Skeletal muscle cell (primary cell): ENCODE data around the gene LRP1.
A peak's percentile ranks its signal among the peaks of the same experiment; 100 is the strongest.

Experiments used
- DNase-seq: peaks from one replicate; pipeline ENCODE4 v3.0.0-alpha.2; 2010; ENCODE audit warnings: low read depth
- H3K4me3 ChIP-seq: 2 replicates; pipeline ENCODE4 v1.5.1; 2011; ENCODE audit warnings: low read depth, mild to moderate bottlenecking, control low read depth, low read length, moderate library complexity

The LRP1 gene

DNA sequence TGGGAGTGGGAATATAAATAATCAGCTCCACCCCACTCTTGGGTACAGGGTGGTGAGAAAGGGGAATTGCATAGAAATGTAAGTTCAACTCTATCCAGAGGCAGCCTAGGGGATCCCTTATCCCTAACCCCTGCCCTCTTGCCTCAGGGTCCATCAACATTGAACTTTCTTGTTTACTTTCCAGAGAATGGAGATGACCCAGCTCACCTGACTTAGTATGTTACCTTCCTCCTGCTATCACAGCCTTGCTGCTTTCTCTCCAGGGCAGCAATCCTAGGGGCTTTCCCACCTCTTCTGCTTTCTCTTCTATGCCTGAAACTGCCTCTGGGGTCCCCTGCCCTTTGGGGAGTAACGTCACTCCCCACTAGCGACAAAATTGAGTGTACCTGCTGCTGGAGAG is 2.7 kb downstream of the LRP1 start:
- DNase-seq, result no peak

DNA sequence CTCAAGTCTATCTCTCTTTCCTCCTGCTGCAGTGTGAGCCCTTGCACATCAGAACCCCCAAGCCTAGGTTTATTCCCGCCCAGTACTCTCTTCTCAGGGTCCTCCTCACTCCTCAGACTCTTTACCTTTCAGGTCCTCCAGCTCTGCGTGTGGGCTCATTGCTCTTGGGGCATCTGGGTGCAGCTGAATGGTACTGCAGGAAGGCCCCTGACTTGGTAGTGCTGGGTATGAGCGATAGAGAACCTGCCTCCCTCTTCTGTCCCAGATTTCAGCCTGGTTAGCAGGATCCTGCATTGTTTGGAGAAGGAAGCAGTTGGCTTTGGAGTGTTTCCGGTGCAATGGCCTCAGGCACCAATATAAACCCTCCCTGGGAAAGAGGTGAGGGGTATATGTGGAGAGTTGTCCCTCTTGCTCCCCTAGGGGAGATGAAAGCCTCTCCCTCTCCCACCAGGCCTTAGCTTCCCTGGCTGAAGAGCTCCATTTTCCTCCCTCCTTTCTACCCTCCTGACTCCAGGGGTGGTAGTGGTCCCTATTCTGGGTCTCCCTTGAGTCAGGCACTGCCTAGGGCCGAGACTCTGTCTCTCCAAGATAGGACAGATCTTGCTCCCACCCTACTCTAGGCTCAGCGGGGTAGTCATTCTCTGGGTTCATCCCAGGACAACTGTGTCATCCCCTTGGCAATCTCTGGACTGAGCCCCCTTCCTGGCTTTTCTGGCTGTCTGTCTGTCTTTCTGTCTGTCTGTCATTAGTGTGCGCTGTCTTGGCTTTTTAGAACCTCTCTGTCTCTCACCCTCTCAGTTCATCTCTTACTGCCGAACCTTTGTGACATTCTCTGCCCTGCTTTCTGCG is 3.8 kb downstream of the LRP1 start:
- no peak for DNase-seq
- H3K4me3 ChIP-seq, result peak overlapping the region; percentile 94

More for the DNA sequence above, 2.7 kb downstream of the LRP1 start:
- peak overlapping the region; percentile 94 for H3K4me3 ChIP-seq

DNA sequence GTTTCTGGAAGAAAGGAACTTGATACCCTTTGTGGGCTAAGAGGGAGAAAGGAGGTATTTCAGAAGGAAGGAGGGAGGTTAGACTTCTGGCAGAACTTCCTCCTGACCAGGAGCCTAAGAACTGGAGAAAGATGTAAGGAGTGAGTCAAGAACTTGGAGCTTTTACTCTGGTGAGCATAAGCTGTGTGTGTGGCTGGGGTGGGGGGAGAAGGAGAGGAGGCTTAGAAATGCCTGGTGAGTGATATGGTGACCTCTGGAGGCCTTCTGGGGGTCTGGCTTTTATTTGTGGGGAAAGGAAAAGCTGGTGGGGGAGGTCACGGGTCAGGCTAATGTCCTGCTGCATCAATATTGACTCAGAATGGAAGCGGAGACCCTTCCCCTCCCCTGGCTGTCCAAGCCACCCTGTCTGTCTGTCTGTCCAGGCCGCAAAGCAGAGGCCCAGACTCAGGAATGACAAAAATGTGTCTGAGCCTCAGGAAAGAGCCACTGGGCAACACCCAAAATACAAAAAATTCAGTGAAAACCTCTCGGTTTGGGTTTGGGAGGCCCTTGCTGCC is 4.8 kb downstream of the LRP1 start:
- no peak for DNase-seq
- H3K4me3 ChIP-seq, result peak overlapping the region; percentile 94

DNA sequence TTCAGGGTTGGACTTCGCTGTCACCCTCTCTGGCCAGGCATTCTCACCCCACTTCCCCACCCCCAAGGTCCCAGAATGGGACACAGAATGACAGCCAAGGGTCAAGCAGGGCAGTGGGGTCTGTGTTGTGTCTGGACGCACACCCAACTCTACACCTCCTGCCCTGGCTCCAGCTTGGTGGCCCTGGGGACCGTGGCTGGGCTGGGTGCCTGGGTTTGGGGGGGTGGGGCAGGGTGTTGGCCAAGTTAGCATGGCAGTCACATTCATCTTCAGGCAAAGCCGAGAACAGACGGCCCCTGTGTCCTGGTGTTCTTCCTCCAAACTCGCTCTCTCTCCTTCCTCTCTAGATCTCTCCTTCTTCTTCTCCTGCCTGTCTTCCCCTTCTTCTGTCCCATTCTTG is 5.6 kb downstream of the LRP1 start:
- no peak for DNase-seq
- H3K4me3 ChIP-seq, result no peak overlapping the region

DNA sequence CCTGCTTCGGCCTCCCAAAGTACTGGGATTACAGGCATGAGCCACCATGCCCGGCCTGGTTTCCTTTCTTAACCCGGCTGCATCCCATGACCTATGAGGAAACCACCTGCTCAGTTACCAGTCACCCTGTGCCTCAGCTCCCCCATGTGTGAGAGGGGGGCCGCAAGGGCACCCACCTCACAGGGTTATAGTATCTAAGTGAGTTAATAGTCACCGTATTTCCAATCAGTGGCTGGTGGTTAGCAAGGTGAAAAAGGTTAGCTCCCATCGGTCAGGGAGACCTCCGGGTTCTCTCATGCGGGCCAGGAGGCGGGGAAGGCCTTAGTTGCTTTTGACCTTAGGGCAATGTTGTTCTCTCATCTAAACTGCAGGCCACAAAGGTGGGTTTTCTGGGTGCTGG is 6.7 kb downstream of the LRP1 start:
- H3K4me3 ChIP-seq, result no peak overlapping the region

DNA sequence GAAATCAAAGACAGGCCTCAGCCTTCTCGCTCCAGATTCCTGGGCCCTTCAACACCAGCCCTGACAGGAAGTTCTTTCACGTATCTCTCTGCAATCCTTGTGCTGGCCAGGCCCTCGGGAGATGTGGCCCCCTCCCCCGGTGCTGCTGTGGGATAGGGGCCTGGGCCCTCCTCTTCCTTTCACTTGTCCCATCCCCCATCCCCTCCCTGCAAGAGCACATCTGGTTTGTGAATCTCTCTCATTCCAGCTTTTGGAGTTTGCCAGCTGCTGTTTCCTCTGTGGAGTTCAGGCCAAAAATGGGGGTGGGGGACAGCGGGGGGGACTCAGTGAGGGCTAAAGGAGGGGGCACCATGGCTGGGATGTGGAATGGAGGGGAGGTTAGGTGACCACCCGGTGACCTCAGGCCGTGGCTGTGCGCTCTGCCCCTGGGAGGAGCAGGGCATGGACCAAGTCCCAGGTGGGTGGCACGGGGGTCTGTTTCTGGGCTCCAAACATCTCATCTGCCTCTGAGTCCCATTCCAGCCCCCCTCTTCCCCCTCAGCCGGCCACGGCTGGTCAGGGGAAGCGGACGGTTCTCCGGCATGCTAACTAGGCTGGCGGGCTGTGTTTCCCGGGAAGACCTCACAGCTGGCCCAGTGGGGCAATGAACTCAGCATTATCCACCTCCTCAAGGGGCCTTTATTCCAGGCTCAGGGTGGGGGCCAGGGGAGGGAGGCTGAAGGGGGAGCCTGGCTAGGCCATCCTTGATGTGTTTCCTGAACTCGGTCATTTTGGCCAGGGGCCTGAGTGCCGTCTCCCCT is 7.4 kb downstream of the LRP1 start:
- DNase-seq, result no peak
- H3K4me3 ChIP-seq, result peak overlapping the region; percentile 24

More for the DNA sequence above, 6.7 kb downstream of the LRP1 start:
- no peak for DNase-seq

DNA sequence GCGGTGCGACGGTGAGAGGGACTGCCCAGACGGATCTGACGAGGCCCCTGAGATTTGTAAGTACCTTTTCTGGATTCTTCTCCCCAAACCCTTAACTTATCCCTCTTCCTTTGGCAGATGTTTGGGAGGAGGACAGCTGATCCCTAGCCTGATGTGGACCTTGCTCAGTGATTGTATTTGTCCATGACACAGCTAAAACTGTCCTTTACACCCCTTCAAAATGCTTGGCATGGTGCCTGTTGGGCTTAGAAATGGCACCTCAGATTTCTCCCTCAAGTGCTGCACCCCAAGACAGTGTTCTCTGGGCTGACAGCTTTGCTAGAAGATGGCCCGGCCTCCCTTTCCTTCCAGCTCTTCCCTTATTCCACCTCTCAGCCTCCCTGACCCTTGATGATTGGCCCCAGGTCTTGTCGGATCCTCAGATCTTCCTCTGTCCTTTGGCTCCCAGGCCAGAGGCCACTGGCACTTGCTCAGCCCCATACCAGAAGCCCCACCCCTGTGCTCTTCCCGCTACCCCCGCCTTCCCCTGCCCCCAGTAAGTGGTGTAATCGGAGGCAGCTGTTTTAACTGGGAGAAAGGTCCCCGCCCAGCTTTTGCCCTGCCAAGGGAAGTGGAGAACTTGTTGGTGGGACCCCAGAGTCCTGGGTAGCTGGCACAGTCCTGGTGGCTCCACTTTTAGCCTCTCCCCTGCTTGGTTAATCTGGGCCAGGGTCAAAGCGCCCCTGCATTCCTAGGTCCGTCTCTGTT is 10.4 kb downstream of the LRP1 start:
- no peak overlapping the region for H3K4me3 ChIP-seq
- DNase-seq, result no peak

DNA sequence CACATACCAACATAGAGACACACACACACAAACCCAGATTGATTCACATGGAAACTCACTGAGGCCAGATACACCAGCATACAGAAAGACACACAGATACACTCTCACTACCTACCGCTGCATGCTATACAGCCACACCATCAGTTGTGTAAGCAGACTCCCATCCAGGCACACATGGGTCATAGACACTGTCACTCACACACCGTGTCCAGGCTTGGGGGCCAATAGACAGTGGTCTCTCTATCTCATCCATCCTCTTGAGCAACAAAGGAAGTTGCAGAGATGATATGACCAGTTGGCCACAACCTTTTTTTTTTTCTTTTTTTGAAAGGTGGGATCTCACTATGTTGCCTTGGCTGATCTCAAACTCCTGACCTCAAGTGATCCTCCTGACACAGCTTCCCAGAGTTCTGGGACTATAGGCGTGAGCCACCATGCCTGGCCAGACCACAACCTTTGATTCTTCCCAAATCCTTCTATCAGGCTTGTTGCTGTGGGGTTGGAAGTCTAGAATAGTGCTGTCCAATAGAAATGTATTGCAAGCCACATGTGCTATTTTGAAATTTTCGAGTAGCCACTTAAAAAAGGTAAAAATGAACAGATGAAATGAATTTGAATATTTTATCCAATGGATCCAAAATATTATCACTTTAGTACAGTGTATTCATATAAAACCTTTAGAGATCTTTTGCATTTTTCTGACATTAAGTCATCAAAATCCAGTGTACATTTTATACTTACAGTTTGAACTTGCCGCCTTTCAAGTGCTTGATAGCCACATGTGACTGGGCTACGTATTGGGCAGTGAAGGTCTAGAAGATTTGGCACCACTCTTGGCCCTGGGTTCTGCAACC is 11.7 kb downstream of the LRP1 start:
- no peak overlapping the region for H3K4me3 ChIP-seq

DNA sequence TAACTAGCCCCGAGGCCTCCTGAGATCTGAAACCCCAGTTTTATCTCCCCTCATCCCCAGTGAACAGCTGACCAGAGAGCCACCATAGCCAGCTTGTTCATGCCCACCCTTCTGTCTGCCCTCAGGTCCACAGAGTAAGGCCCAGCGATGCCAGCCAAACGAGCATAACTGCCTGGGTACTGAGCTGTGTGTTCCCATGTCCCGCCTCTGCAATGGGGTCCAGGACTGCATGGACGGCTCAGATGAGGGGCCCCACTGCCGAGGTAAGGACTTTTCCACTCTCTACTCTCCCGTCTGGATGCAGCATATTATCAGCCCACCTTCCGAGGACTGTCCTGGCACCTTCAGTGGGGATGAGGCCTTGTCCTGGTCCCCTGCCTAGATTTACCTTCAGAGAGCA is 13.0 kb downstream of the LRP1 start:
- no peak for DNase-seq
- H3K4me3 ChIP-seq, result no peak overlapping the region

More for the DNA sequence above, 11.7 kb downstream of the LRP1 start:
- no peak for DNase-seq

DNA sequence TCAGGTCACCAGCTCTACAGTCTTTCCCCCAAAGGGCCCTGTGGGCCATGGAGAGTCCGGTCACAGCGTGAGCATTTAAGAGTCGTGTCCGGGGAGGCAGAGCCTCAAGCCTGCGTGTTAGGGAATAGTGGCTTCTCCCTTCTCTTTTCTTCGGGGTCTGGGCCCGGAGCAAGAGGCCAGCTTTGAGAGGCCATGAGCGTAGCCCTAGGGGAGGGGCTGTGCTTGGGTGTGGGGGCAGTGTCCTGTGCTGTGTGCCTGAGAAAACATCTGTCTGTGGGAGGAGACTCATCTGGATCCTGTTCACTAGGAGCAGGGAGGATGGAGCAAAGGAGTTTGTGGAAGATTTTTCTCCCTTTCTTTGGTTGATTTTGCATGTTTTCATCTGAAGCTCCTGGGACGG is 13.8 kb downstream of the LRP1 start:
- no peak for DNase-seq
- H3K4me3 ChIP-seq, result no peak overlapping the region

DNA sequence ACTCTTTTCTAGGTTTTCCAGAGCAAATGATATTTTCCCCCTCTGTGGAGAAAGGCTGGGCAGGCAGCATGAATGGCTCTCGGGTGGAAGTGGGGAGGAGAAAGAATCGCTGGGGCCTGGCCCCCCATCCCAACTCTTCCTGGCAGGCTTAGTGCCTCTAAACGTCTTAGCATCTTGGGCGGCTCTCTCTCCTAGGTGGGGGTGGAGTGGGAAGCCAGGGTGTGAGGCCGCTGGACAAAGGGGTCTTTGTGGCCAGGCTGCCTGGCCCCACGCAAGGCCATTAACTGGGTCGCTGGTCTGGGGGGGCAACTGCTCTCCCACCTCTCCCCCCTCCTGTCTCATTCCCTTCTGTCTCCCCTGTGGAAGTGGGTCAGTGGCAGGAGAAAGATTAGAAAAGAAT is 14.4 kb downstream of the LRP1 start:
- H3K4me3 ChIP-seq, result no peak overlapping the region
- DNase-seq, result no peak

DNA sequence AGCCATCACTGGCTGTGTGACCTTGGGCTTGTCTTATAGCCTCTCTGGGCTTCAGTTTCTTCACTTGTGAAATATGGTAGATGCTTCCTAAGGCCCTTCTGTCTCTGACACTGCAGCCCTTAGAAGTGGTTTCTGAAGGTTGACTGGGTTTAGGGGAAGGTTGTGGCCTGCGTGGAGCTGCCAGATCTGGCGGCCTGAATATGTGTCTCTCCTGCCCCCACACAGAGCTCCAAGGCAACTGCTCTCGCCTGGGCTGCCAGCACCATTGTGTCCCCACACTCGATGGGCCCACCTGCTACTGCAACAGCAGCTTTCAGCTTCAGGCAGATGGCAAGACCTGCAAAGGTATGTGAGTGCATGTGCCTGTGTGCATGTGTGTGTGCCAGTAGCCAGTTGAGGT is 15.2 kb downstream of the LRP1 start:
- no peak for DNase-seq

DNA sequence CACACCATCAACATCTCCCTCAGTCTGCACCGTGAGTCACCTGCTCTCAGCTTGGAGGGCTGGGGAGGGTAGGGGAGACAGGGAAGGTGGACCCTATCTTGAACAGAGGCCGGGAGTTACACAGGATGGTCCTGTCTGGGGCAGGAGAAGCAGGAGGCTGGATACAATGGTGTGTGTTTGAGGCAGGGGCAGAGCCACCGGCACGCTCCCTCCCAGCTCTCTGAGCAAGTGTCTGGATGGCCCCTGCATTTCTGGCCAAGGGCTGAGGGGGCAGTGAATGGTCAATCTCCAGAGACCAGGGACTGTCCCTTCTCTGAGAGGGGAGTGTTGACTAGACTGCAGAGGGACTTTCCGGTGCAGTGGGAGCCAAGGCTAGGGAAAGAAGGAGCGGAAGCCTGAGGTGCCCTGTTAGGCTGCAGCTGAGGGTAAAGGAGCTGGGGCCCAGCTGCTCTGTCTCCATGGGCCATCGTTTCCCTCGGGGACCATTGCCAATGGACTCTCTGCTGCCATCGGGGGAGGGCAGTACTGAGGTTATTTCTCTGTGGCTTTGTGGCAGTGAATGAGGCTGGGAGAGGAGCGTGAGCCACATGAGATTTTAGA is 17.3 kb downstream of the LRP1 start:
- DNase-seq, result no peak
- no peak overlapping the region for H3K4me3 ChIP-seq

More for the DNA sequence above, 15.2 kb downstream of the LRP1 start:
- H3K4me3 ChIP-seq, result no peak overlapping the region

DNA sequence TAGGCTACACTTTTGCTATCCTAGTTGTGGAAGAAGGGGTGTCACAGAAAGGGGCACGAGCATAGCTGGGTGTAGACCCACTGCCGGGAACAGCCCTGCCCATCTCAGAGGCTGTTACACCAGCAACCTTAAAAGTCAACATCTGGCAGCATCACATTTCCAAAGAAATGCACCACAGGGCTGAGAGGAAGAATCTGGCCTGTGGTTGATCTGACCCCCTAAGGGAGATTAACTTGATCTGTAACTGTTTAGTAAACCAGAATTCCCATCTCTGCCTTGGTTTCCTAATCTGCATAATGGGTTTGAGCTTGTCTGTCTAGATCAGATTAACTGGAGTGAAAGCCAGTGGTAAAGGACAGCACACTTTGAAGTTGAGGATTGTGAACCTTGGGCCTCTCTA is 17.8 kb downstream of the LRP1 start:
- no peak for DNase-seq
- no peak overlapping the region for H3K4me3 ChIP-seq

DNA sequence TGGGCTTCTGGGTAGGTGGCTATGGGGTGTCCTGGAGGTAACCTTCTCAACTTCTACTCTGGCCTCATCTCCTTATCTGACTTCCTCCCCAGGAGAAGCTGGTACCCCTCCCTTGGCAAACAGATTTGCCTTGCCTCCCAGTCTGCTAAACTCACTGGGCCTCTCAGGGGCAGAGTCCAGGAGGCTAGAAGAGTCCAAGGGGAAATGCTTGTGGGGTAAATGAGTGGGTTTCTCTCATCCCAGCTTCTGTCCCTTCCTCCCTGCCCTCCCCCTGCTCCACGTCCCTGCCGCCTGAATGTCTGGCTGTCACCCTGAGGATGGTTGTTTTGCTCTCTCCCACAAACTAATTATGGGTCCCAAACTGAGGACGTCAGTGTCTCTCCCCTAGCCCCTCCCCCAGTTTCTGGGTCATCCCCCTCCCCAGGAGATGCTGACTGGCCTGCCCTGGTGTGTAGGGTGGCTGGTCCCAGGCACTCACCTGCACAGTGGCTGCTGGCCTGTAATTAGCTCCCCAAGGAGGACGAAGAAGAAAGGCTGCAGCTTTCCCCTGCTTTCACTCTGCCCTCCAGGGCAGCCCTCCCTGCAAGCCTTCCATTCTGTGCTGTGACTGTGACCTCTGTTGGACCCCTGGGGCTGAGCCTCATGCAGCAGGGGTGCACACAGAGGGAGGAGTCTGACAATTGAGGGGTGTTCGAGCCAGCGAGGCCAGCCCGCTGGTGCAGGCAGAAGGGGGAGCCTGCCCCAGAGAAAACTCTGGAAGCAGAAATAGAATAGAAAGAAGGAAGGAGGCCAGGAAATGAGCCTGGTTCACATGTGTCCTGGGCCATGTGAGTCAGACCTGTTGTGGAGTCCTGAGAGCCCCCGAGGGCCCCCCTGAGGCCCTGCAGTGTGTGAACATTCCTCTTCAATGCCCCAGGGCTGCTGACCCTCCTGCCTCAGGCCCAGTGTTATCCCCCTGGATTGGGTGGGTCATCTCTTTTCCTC is 19.0 kb downstream of the LRP1 start, which contains the start of gene LRP1-AS:
LRP1-AS (minus strand) TSS at position 659 of the 984 bp plus-strand sequence.
- H3K4me3 ChIP-seq, result no peak within 1 kb of the TSS
- DNase-seq, result no peak

DNA sequence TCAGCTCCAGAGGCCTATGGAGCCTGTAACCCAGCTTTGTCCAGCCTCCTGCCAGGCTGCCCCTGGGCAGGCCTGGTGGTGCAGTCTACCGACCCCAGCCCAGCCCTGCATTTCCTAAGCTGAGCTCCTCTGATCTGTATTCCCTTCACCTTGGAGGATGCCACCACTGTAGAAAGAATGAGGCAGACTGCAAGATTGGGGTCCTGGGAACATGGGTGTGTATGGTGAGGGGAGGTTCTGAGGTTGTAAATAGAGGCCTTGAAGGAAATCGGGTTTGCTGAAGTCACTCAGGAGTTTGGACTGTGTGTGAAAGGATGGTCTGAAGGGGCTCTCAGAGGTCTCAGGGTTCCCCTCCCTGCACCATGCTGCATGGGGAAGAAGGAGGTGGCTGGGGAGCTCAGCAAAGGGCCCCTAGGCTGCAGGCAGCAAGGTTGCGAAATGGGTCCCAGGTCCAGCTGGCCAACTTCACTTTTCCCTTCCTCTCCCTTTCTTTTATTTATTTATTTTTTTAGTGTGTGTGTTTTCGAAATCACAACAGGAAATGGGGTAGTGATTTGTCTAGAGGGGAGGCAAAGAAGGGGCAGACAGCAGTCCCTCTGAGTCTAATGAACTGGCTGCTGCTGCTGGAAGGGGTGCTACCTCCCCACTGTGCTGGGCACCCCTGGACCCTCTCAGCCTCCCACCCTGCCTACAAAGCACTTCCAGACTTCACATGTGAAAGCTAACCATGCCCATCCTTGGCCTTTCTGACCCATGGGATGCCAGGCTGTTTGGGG is 20.4 kb downstream of the LRP1 start:
- H3K4me3 ChIP-seq, result no peak overlapping the region
- no peak for DNase-seq
